ENCODE measurements around the gene THBS3. TPM values are rescaled to one million over a fixed set of nuclear protein-coding genes. Genes with fewer than 3 reads are reported as not detected.

Gene THBS3
- total and polyA plus RNA-seq, 2 of the 13 experiments (the other 11 are each of a cell fraction or from before 2014, with no cell fraction given) = 0.86 to 3.6 TPM

DNA sequence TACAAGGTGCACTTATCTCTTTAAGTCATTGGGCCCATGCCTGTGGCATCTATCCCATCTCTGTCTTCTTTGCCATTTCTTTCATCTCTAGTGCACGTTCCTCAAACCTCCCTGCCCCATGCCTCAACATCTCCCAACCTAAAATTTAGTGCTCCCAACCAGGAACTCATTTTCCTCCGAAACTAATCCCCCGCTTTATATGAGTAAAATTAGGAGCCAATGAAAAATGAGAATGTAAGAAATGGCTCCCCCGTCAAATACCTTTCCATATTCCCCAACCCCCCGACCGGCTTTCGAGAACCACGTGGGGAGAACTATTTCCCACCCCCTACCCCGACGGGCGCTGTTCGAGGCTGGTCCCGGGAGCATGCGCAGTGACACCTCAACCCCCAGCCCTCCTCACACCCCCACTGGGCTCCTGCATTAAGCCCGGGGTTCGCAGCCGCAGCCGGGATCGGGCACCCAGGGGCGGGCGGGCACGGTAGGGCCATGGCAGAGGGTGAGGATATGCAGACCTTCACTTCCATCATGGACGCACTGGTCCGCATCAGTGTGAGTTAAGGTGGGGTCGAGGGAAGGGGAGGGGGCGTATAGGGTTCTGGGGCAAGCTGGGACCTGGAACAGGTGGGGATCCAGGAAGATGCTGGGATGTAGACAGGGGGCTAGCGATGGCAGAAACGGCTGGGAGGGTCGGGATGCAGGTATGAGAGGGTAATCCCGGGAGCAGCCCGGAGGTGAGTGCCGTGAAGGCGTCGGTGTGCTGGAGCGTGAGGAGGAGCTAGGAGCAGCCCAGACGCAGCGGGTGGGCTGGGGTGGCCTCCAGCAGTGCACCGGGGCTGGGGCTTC is 34.0 kb downstream of the THBS3 start, which contains the start of gene TRIM46:
TRIM46 (plus strand) TSS at position 372 of the 846 bp plus-strand sequence; CDS start at position 490, 118 bp downstream.
- ChIA-PET CTCF (ENCODE audit: low intra/inter-chr PET ratio, low total read pairs) (interaction anchor here (1.2 kb wide), 2 partner anchors 34 to 88 kb away, joined by 3 read pairs; no protein-coding TSS in a partner anchor), POLR2A (interaction anchor here (0.9 to 2.2 kb wide), 11 partner anchors 20 to 89 kb away, joined by 3 to 30 read pairs (median 8); partner anchors contain the start of genes DPM3 and SLC50A1)
- BruUV-seq (replicated peaks) = no TSS peak
- Histone ChIP-seq H3K9ac (ENCODE audit: insufficient read depth, low read depth, low read length) (peak within 1 kb of the TSS; percentile 80), H3K9me3 (ENCODE audit: low read length) (no peaks in the 10 kb centered on the region), H3K36me3 (replicated peaks in 1 of 2; ENCODE audit: control insufficient read depth in 1 of 2, insufficient read depth in 2 of 2, low read length in 2 of 2) (peaks cover 0 to 12% of the 10 kb centered on the region in 2 experiments; a peak in 2 of 5 replicates), H3K27ac (ENCODE audit: extremely low read length, insufficient read depth, low read length) (peak within 1 kb of the TSS; percentile 73), H4K20me1 (ENCODE audit: insufficient read depth, low read length) (no peaks in the 10 kb centered on the region), H3K4me3 (replicated peaks in 1 of 3; ENCODE audit: insufficient read depth in 1 of 3, low read depth in 2 of 3, low read length in 3 of 3) (peak within 1 kb of the TSS; percentile 71 to 92 (median 79)), H3K79me2 (ENCODE audit: insufficient read depth, low read length) (peaks cover 10% of the 10 kb centered on the region), H3K27me3 (ENCODE audit: control insufficient read depth in 1 of 2, insufficient read depth in 2 of 2, low read length in 2 of 2) (0 out of 5 replicates have a peak, but pooled peaks cover 0 to 1% of the 10 kb centered on the region in 2 experiments), H3K4me1 (ENCODE audit: insufficient read depth, low read length) (peaks cover 47% of the 10 kb centered on the region), H2AFZ (ENCODE audit: low read length) (no peak within 1 kb of the TSS), H3K4me2 (ENCODE audit: low read depth, low read length) (peak within 1 kb of the TSS; percentile 83)
- ATAC-seq = no peak
- FAIRE-seq = no peak
- WGBS (ENCODE audit: low lambda C conversion rate) = 61% methylated on average over 38 of the region's 38 CpGs
- no peak for DNase-seq (ENCODE audit: low spot score)
- in situ Hi-C loops (cut with HindIII; ENCODE audit: extremely low pct_ligation_motif_present, low pct_unique_long_range_greater_than_20kb) = no loop called here
- intact Hi-C loops (cut with micrococcal nuclease; ENCODE audit: unreplicated experiment) = no loop called here
- TF ChIP-seq ZBTB43 (CRISPR knock-in tag; conservative IDR thresholded peaks at IDR 0.05) (0 out of 2 replicates have a peak, but pooled peaks have one; percentile 8), BRD4 (CRISPR knock-in tag; IDR thresholded peaks at IDR 0.05) (0 out of 2 replicates have a peak, but pooled peaks have one; percentile 14), ZNF598 (CRISPR knock-in tag; IDR thresholded peaks at IDR 0.05; ENCODE audit: borderline replicate concordance) (no peak), NKX3-1 (CRISPR knock-in tag; IDR thresholded peaks at IDR 0.05) (0 out of 2 replicates have a peak, but pooled peaks have one; percentile 10)
- TF ChIP-seq, protein P1, sequence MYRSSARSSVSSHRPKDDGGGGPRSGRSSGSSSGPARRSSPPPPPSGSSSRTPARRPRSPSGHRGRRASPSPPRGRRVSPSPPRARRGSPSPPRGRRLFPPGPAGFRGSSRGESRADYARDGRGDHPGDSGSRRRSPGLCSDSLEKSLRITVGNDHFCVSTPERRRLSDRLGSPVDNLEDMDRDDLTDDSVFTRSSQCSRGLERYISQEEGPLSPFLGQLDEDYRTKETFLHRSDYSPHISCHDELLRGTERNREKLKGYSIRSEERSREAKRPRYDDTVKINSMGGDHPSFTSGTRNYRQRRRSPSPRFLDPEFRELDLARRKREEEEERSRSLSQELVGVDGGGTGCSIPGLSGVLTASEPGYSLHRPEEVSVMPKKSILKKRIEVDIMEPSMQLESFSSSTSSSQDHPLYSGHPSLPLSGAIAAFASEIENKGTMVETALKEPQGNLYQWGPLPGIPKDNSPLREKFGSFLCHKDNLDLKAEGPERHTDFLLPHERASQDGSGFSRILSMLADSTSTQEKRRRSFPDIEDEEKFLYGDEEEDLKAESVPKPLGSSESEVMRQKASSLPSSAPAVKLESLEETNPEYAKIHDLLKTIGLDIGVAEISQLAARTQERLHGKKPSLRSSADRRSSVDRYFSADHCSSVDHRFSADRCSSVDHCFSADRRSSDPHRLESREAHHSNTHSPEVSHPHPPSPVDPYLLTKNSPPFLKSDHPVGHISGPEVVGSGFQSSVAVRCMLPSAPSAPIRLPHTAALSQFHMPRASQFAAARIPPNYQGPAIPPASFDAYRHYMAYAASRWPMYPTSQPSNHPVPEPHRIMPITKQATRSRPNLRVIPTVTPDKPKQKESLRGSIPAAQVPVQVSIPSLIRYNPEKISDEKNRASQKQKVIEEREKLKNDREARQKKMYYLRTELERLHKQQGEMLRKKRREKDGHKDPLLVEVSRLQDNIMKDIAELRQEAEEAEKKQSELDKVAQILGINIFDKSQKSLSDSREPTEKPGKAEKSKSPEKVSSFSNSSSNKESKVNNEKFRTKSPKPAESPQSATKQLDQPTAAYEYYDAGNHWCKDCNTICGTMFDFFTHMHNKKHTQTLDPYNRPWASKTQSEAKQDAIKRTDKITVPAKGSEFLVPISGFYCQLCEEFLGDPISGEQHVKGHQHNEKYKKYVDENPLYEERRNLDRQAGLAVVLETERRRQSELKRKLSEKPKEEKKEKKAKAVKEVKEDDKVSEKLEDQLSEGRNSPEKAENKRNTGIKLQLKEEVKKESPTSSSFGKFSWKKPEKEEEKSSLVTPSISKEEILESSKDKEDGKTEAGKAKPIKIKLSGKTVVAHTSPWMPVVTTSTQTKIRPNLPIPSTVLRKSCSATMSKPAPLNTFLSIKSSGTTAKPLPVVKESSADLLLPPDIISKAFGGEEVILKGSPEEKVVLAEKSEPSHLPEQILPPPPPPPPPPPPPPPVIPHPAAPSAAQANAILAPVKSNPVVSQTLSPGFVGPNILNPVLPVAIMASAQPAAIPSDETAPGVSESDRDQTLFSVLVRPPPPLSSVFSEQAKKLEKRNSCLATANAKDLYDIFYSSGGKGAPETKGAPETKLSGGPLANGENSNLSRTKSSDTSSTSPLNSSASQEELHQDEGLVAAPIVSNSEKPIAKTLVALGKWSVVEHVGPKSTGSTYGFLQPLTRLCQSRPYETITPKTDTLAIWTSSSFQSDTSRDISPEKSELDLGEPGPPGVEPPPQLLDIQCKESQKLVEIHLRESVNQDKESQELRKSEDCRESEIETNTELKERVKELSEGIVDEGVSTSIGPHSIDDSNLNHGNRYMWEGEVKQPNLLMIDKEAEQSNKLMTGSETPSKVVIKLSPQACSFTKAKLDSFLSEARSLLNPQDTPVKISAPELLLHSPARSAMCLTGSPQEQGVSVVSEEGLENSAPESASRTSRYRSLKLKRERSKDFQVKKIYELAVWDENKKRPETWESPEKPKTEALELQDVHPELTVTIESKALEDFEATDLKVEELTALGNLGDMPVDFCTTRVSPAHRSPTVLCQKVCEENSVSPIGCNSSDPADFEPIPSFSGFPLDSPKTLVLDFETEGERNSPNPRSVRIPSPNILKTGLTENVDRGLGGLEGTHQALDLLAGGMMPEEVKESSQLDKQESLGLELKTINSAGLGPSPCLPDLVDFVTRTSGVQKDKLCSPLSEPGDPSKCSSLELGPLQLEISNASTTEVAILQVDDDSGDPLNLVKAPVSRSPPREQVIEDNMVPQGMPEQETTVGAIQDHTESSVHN (CRISPR knock-in tag; IDR thresholded peaks at IDR 0.05) = no peak
- TF ChIP-seq, protein P2, sequence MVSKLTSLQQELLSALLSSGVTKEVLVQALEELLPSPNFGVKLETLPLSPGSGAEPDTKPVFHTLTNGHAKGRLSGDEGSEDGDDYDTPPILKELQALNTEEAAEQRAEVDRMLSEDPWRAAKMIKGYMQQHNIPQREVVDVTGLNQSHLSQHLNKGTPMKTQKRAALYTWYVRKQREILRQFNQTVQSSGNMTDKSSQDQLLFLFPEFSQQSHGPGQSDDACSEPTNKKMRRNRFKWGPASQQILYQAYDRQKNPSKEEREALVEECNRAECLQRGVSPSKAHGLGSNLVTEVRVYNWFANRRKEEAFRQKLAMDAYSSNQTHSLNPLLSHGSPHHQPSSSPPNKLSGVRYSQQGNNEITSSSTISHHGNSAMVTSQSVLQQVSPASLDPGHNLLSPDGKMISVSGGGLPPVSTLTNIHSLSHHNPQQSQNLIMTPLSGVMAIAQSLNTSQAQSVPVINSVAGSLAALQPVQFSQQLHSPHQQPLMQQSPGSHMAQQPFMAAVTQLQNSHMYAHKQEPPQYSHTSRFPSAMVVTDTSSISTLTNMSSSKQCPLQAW (CRISPR knock-in tag; IDR thresholded peaks at IDR 0.05) = 0 out of 2 replicates have a peak, but pooled peaks have one; percentile 5
